ENCODE measurements around the gene SH2D4B. TPM values are rescaled to one million over a fixed set of nuclear protein-coding genes. Genes with fewer than 3 reads are reported as not detected.

The SH2D4B gene
- total RNA-seq, 1 experiment from 2014 or later: 0.22 TPM

- TF ChIP-seq ZBTB33 (IDR thresholded peaks at IDR 0.05; ENCODE audit: extremely low read depth, insufficient replicate concordance, low read length) (no peak), CBX3 (IDR thresholded peaks at IDR 0.05; ENCODE audit: low read depth) (no peak), SIN3A (IDR thresholded peaks at IDR 0.05; ENCODE audit: low read depth) (no peak), REST (IDR thresholded peaks at IDR 0.05; ENCODE audit: low read depth) (no peak)
These were observed 31.6 kb downstream of the SH2D4B start (continued) for GRCh38 chr10:80569131-80569895.

GRCh38 chr10:80571352-80571751 lies 33.6 kb downstream of the SH2D4B start:
- Histone ChIP-seq H3K9ac (ENCODE audit: low read length) (no peak overlapping the region), H3K36me3 (ENCODE audit: control insufficient read depth in 1 of 2, insufficient read depth in 2 of 2, low read length in 2 of 2) (no peaks in the 10 kb centered on the region), H3K9me2 (ENCODE audit: insufficient read depth) (no peaks in the 10 kb centered on the region), H3K79me2 (ENCODE audit: insufficient read depth, low read length) (no peaks in the 10 kb centered on the region), H3K4me2 (ENCODE audit: low read length) (no peak overlapping the region), H2AFZ (ENCODE audit: low read depth, low read length, poor library complexity, severe bottlenecking) (no peak overlapping the region), H3K27ac (ENCODE audit: low read depth, low read length) (no peak overlapping the region), H4K20me1 (ENCODE audit: insufficient read depth) (no peaks in the 10 kb centered on the region), H3K4me3 (replicated peaks in 1 of 2; ENCODE audit: low read depth in 1 of 2, low read length in 2 of 2) (no peak overlapping the region), H3K27me3 (ENCODE audit: insufficient read depth, low read length) (peaks cover 3% of the 10 kb centered on the region; the same call in 1 of the 2 replicates), H3K4me1 (ENCODE audit: control insufficient read depth in 1 of 2, insufficient read depth in 2 of 2, low read length in 2 of 2) (no peaks in the 10 kb centered on the region), H3K9me3 (ENCODE audit: control insufficient read depth in 1 of 2, insufficient read depth in 1 of 2, low read depth in 1 of 2, low read length in 2 of 2) (no peaks in the 10 kb centered on the region)
- ChIA-PET CTCF (no interaction called here), RAD21 (ENCODE audit: low non-redundant PET in 1 of 2, low total read pairs in 2 of 2, uncharacterized antibody in 2 of 2, unreplicated experiment in 2 of 2) (no interaction called here), POLR2A (no interaction called here)
- intact Hi-C loops (cut with micrococcal nuclease): no loop called here
- ATAC-seq (no peak), DNase-seq (ENCODE audit: low read depth, low spot score) (no peak)
- BruUV-seq (replicated peaks): no TSS peak
- TF ChIP-seq SRF (IDR thresholded peaks at IDR 0.05; ENCODE audit: low read depth) (no peak), ELF1 (IDR thresholded peaks at IDR 0.05; ENCODE audit: borderline replicate concordance, low read depth) (no peak), REST (IDR thresholded peaks at IDR 0.05; ENCODE audit: low read depth) (no peak), EZH2phosphoT487 (IDR thresholded peaks at IDR 0.05; ENCODE audit: borderline replicate concordance) (no peak), ZBTB33 (IDR thresholded peaks at IDR 0.05; ENCODE audit: extremely low read depth, insufficient replicate concordance, low read length) (no peak), RAD21 (IDR thresholded peaks at IDR 0.05; ENCODE audit: low read depth) (no peak), POLR2A (IDR thresholded peaks at IDR 0.05; ENCODE audit: borderline replicate concordance, extremely low read depth, insufficient read depth, insufficient read length) (no peak), ZFX (IDR thresholded peaks at IDR 0.05) (no peak), CEBPB (IDR thresholded peaks at IDR 0.05; ENCODE audit: low read depth) (no peak), TCF7L2 (IDR thresholded peaks at IDR 0.05; ENCODE audit: borderline replicate concordance, extremely low read depth, insufficient read depth, insufficient read length) (no peak)
